K562 (cell line): ENCODE data around the gene PI4KA. TPM values are rescaled to one million over a fixed set of nuclear protein-coding genes. Genes with fewer than 3 reads are reported as not detected.

Experiments used
- ATAC-seq: fragments of 200-7000 bp; cut with Tn5 transposase; 3 replicates; pipeline ENCODE4 v1.9.1; 2020; ENCODE audit warnings: moderate library complexity
- BruUV-seq: library from RNA; stranded (reverse); fragments of 400-500 nt; replicated peaks from 2 replicates; lab custom pipeline; 2021; lab: Mats Ljungman, UMichigan
- CTCF ChIA-PET: fragments of 300-600 bp; formaldehyde crosslinking; extraction: SDS; loops from one replicate; lab custom pipeline; 2021; ENCODE audit warnings: low intra/inter-chr PET ratio; lab: Yijun Ruan, JAX
- POLR2A ChIA-PET: fragments of 300-600, 350-650 bp; sonication (Branson Sonifier 250); formaldehyde crosslinking; extraction: SDS; loops from one replicate; lab custom pipeline; 2021; ENCODE audit warnings: antibody characterized with exemption, inconsistent platforms; lab: Yijun Ruan, JAX
- DNase-seq, 4 experiments: peaks; one replicate each; pipeline versions ENCODE4 v3.0.0 to v3.0.0-alpha.2; 2011 to 2018; ENCODE audit warnings: low spot score in 3 of 4, mixed read lengths in 3 of 4; ENCODE audit errors: extremely low read depth in 1 of 4
- FAIRE-seq: peaks from 2 replicates; lab custom pipeline; 2011; peaks lifted over from hg19 to GRCh38; lab: Jason Lieb, UNC
- H2AFZ ChIP-seq: 2 replicates; pipeline ENCODE4 v1.6.0; 2011; ENCODE audit warnings: low read depth, low read length, control low read depth, inconsistent platforms
- H3K27ac ChIP-seq: fragments of 200-600 bp; 3 replicates; pipeline ENCODE4 v1.8.0; 2011; ENCODE audit warnings: low read depth, mild to moderate bottlenecking, control low read depth, inconsistent platforms, low read length, moderate library complexity, mixed read lengths; ENCODE audit errors: extremely low read depth
- H3K27me3 ChIP-seq, 2 experiments: fragments of 300-600 bp in 1 of 2; 2 replicates in 1 of 2; 3 replicates in 1 of 2; pipeline versions ENCODE4 v1.6.0 to v1.8.0; 2011; ENCODE audit warnings: inconsistent platforms in 2 of 2, low read length in 2 of 2, mild to moderate bottlenecking in 1 of 2, mixed read lengths in 1 of 2, moderate library complexity in 1 of 2; ENCODE audit not compliant: control insufficient read depth in 2 of 2, insufficient read depth in 2 of 2
- H3K36me3 ChIP-seq: fragments of 300-600 bp; 3 replicates; pipeline ENCODE4 v1.8.0; 2011; ENCODE audit warnings: mild to moderate bottlenecking, low read length, inconsistent platforms; ENCODE audit not compliant: control insufficient read depth, insufficient read depth
- H3K4me1 ChIP-seq, 2 experiments: fragments of 200-600 bp in 1 of 2; replicated peaks in 1 of 2; 2 replicates in 1 of 2; 3 replicates in 1 of 2; pipeline versions ENCODE4 v1.5.1 to v1.8.0; 2011; ENCODE audit warnings: inconsistent platforms in 2 of 2, low read length in 2 of 2, mild to moderate bottlenecking in 1 of 2, mixed read lengths in 1 of 2, moderate library complexity in 1 of 2; ENCODE audit not compliant: control insufficient read depth in 2 of 2, insufficient read depth in 2 of 2
- H3K4me2 ChIP-seq: 2 replicates; pipeline ENCODE4 v1.6.1; 2011; ENCODE audit warnings: low read length, control low read depth, inconsistent platforms, mixed read lengths; ENCODE audit not compliant: insufficient read depth
- H3K4me3 ChIP-seq: fragments of 200-600 bp; sonication (generic), shearing (Covaris generic); 2 replicates; pipeline ENCODE4 v1.5.1; 2016; ENCODE audit warnings: control low read depth, inconsistent platforms
- H3K79me2 ChIP-seq: fragments of 200-600 bp; 3 replicates; pipeline ENCODE4 v1.8.0; 2011; ENCODE audit warnings: low read length, inconsistent platforms; ENCODE audit not compliant: control insufficient read depth, insufficient read depth
- H3K9ac ChIP-seq, 2 experiments: 2 replicates each; pipeline versions ENCODE4 v1.6.0 to v1.6.1; 2011; ENCODE audit warnings: low read depth in 2 of 2, low read length in 2 of 2, control low read depth in 1 of 2, inconsistent platforms in 1 of 2, mild to moderate bottlenecking in 1 of 2, mixed read lengths in 1 of 2; ENCODE audit not compliant: insufficient read depth in 1 of 2
- H3K9me1 ChIP-seq: one replicate; pipeline ENCODE4 v1.6.0; 2011; ENCODE audit warnings: inconsistent platforms, mild to moderate bottlenecking, low read length, moderate library complexity; ENCODE audit not compliant: control insufficient read depth, insufficient read depth
- H3K9me3 ChIP-seq: replicated peaks from 2 replicates; pipeline ENCODE4 v1.5.1; 2011; ENCODE audit warnings: low read depth, low read length, inconsistent platforms; ENCODE audit not compliant: control insufficient read depth, insufficient read depth
- H4K20me1 ChIP-seq: replicated peaks from 2 replicates; pipeline ENCODE4 v1.6.1; 2011; ENCODE audit warnings: low read length, inconsistent platforms, mixed read lengths; ENCODE audit not compliant: control insufficient read depth, insufficient read depth
- BCLAF1 ChIP-seq, 2 experiments: fragments of 450-650 bp in 1 of 2; IDR thresholded peaks; 2 replicates each; pipeline ENCODE4 v1.6.1; 2011 to 2017; ENCODE audit warnings: low read depth in 2 of 2, antibody characterized with exemption in 1 of 2, borderline replicate concordance in 1 of 2, low read length in 1 of 2, mild to moderate bottlenecking in 1 of 2, mixed read lengths in 1 of 2; ENCODE audit not compliant: control insufficient read depth in 1 of 2
- HNRNPUL1 ChIP-seq: fragments of 200-400 bp; formaldehyde crosslinking; IDR thresholded peaks from 2 replicates; pipeline ENCODE4 v1.6.1; 2017; ENCODE audit warnings: low read length
- NEUROD1 ChIP-seq: fragments of 150-350 bp; IDR thresholded peaks from 2 replicates; pipeline ENCODE4 v1.6.1; 2014; ENCODE audit warnings: borderline replicate concordance, low read length, low read depth; ENCODE audit not compliant: partially characterized antibody
- RHOXF2B ChIP-seq: fragments of 250-450 bp; sonication (Bioruptor Pico); conservative IDR thresholded peaks from 2 replicates; pipeline ENCODE4 v1.5.1; 2021
- SETDB1 ChIP-seq: IDR thresholded peaks from one replicate; pipeline ENCODE4 v1.6.1; 2012; ENCODE audit warnings: low read length, control low read depth, inconsistent platforms
- SP1 ChIP-seq: sonication (generic); formaldehyde crosslinking; IDR thresholded peaks from 2 replicates; pipeline ENCODE4 v1.8.1; 2022; ENCODE audit warnings: mild to moderate bottlenecking, missing genetic modification reagents
- WGBS: fragments of 100-300 bp; shearing (Covaris generic); methylation state at CpG from one replicate; pipeline ENCODE4 v1.1.6; 2016; ENCODE audit warnings: low coverage, mixed read lengths; ENCODE audit not compliant: insufficient coverage; ENCODE audit errors: missing lambda C conversion rate; 5-methylcytosine and 5-hydroxymethylcytosine counted together
- in situ Hi-C: fragments of 300-500 bp; cut with MboI; formaldehyde crosslinking; loops from 4 replicates; pipeline ENCODE4 v1.15.0; 2018; ENCODE audit warnings: inconsistent platforms, mixed read lengths
- intact Hi-C: fragments of 100-400 bp; cut with micrococcal nuclease; formaldehyde crosslinking; loops from 2 replicates; pipeline ENCODE4 v1.14.2; 2022
- polyA plus RNA-seq, 8 experiments: library from polyadenylated mRNA; depleted of rRNA in 4 of 8; stranded (reverse) in 5 of 8; unstranded in 3 of 8; fragments of >200 nt; fragmentation: Nextera tagmentation in 2 of 8; fragmentation: Illumina TruSeq in 1 of 8; extraction: Ambion mirVana in 2 of 8; extraction: Trizol in 1 of 8; gene quantifications; 2 replicates each; pipeline versions ENCODE4 v1.2.1 to v1.2.3, GENCODE V29; 2011 to 2014; ENCODE audit warnings: inconsistent platforms in 1 of 8, missing spikeins in 1 of 8
- total RNA-seq, 7 experiments: library from RNA; depleted of rRNA in 6 of 7; stranded (reverse); fragments of >200 nt in 6 of 7; fragmentation: Illumina TruSeq in 2 of 7; extraction: Trizol in 2 of 7; gene quantifications; 2 replicates each; pipeline versions ENCODE4 v1.2.1 to v1.2.3, GENCODE V29; 2011 to 2021; ENCODE audit warnings: low replicate concordance in 1 of 7
- TF ChIP-seq, protein P1 (sequence below), 2 experiments: fragments of 450-650 bp in 1 of 2; sonication (generic) in 1 of 2; formaldehyde crosslinking; conservative IDR thresholded peaks; 2 replicates each; pipeline versions ENCODE4 v1.4.0 to v1.8.1; 2020 to 2022; ENCODE audit warnings: mild to moderate bottlenecking in 1 of 2, missing genetic modification reagents in 1 of 2
- TF ChIP-seq, protein P2 (sequence below): fragments of 250-450 bp; sonication (Bioruptor Pico); IDR thresholded peaks from 2 replicates; pipeline ENCODE4 v1.9.0; 2021; ENCODE audit warnings: mild to moderate bottlenecking, inconsistent platforms
- TF ChIP-seq, protein P3 (sequence below): fragments of 250-450 bp; sonication (Bioruptor Pico); IDR thresholded peaks from 2 replicates; pipeline ENCODE4 v1.8.0; 2022; ENCODE audit warnings: inconsistent platforms

PI4KA gene
- total and polyA plus RNA-seq, 9 of the 15 experiments (the other 6 are each of a cell fraction or from before 2014, with no cell fraction given): 7.3 to 187 (median 84.7) TPM

DNA sequence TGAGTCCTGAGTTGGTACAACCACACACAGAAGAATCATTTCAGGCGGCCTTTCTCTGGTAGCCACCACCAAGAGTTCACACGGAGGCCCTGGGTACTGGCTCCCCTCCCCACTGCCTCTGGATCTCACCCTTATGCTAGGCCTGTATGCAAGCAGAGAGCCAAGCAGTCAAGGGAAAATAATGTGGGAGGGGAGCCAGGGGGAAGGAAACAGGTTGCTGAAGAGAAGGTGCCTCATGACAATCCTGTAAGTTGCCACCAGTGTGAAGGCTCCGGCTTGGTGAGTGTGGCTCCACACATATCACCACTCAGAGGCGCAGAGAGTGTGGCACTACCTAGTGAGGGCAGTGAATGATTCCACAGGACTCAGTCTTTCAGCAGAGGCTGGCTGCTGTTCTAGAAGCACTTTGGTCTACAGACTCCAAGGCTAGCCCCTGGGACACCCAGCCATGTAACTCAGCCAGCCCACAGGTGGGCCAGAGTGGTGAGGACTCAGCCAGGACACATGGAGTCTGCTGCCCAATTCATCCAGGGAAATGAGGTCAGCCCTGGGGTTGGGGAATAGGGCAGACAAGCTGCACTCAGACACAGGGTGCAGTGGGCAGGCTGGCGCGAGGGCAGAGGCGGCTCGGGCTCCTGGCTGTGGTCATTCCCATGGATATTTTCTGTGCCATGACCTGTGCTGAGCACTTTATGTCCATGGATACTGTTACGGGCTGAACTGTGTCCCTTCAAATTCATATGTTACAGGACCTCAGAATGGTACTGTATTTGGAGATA, 133.7 kb downstream of the PI4KA start:
- DNase-seq (no peak), ATAC-seq (peak; percentile 9; the same call in 2 of the 3 replicates), FAIRE-seq (no peak)
- Histone ChIP-seq H3K4me2 (no peak overlapping the region), H3K9me3 (no peaks in the 10 kb centered on the region), H4K20me1 (no peaks in the 10 kb centered on the region; the same call in 1 of the 2 replicates), H3K9ac (peak overlapping the region in 1 of 2 experiments; percentile 54; a peak in 2 of 4 replicates), H3K4me1 (peaks cover 0 to 13% of the 10 kb centered on the region in 2 experiments; a peak in 2 of 5 replicates), H3K36me3 (peaks cover 50% of the 10 kb centered on the region), H3K4me3 (no peak overlapping the region), H2AFZ (no peak overlapping the region), H3K79me2 (no peaks in the 10 kb centered on the region), H3K27ac (no peak overlapping the region), H3K27me3 (no peaks in the 10 kb centered on the region), H3K9me1 (peaks cover 6% of the 10 kb centered on the region)
- WGBS: 78% methylated on average over 9 of the region's 9 CpGs
- ChIA-PET CTCF (interaction anchor here (1.0 kb wide), 1 partner anchor 405 kb away, joined by 3 read pairs; no protein-coding TSS in a partner anchor), POLR2A (interaction anchor here (0.6 to 1.5 kb wide), 5 partner anchors 18 to 1601 kb away, joined by 3 to 5 read pairs (median 3); no protein-coding TSS in a partner anchor)
- BruUV-seq: no TSS peak
- intact Hi-C loops: loop anchor here (5.0 kb wide), 1 partner anchor 37 kb away; no protein-coding TSS in a partner anchor
- in situ Hi-C loops: no loop called here
- TF ChIP-seq SETDB1 (peak; percentile 3), BCLAF1 (IDR thresholded peaks at IDR 0.05; ENCODE audit: borderline replicate concordance in 1 of 2, control insufficient read depth in 1 of 2, low read depth in 2 of 2, low read length in 1 of 2) (no peak), NEUROD1 (peak; percentile 14), SP1 (peak; percentile 48; the same call in 1 of the 2 replicates), HNRNPUL1 (no peak), RHOXF2B (CRISPR knock-in tag) (no peak)
- TF ChIP-seq, protein P1, sequence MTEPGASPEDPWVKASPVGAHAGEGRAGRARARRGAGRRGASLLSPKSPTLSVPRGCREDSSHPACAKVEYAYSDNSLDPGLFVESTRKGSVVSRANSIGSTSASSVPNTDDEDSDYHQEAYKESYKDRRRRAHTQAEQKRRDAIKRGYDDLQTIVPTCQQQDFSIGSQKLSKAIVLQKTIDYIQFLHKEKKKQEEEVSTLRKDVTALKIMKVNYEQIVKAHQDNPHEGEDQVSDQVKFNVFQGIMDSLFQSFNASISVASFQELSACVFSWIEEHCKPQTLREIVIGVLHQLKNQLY (CRISPR knock-in tag; conservative IDR thresholded peaks at IDR 0.05): 0 out of 4 replicates have a peak, but pooled peaks of 1 of the 2 experiments have one; percentile 17
- TF ChIP-seq, protein P2, sequence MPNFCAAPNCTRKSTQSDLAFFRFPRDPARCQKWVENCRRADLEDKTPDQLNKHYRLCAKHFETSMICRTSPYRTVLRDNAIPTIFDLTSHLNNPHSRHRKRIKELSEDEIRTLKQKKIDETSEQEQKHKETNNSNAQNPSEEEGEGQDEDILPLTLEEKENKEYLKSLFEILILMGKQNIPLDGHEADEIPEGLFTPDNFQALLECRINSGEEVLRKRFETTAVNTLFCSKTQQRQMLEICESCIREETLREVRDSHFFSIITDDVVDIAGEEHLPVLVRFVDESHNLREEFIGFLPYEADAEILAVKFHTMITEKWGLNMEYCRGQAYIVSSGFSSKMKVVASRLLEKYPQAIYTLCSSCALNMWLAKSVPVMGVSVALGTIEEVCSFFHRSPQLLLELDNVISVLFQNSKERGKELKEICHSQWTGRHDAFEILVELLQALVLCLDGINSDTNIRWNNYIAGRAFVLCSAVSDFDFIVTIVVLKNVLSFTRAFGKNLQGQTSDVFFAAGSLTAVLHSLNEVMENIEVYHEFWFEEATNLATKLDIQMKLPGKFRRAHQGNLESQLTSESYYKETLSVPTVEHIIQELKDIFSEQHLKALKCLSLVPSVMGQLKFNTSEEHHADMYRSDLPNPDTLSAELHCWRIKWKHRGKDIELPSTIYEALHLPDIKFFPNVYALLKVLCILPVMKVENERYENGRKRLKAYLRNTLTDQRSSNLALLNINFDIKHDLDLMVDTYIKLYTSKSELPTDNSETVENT (CRISPR knock-in tag): peak; percentile 34; the same call in 1 of the 2 replicates
- TF ChIP-seq, protein P3, sequence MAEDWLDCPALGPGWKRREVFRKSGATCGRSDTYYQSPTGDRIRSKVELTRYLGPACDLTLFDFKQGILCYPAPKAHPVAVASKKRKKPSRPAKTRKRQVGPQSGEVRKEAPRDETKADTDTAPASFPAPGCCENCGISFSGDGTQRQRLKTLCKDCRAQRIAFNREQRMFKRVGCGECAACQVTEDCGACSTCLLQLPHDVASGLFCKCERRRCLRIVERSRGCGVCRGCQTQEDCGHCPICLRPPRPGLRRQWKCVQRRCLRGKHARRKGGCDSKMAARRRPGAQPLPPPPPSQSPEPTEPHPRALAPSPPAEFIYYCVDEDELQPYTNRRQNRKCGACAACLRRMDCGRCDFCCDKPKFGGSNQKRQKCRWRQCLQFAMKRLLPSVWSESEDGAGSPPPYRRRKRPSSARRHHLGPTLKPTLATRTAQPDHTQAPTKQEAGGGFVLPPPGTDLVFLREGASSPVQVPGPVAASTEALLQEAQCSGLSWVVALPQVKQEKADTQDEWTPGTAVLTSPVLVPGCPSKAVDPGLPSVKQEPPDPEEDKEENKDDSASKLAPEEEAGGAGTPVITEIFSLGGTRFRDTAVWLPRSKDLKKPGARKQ: no peak
